Measurements from ENCODE around the gene HOXD3. TPM values are rescaled to one million over a fixed set of nuclear protein-coding genes. Genes with fewer than 3 reads are reported as not detected.

Gene HOXD3
- total RNA-seq, 2 experiments from 2014 or later = not detected

GRCh38 chr2:176147210-176147799 is 9.8 kb upstream of the HOXD3 start:
- DNase-seq (no peak), ATAC-seq (ENCODE audit: poor library complexity) (no peak)
- ChIA-PET POLR2A (no interaction called here), CTCF (no interaction called here)
- Histone ChIP-seq H3K4me1 (ENCODE audit: insufficient read depth, low read length) (peaks cover 11% of the 10 kb centered on the region), H3K27me3 (ENCODE audit: control insufficient read depth in 1 of 2, insufficient read depth in 2 of 2, low read length in 2 of 2) (peaks cover 87 to 97% of the 10 kb centered on the region in 2 experiments), H3K4me3 (ENCODE audit: low read length) (no peak overlapping the region), H3K36me3 (ENCODE audit: insufficient read depth, low read length) (no peaks in the 10 kb centered on the region), H3K9me3 (ENCODE audit: control insufficient read depth in 1 of 2, insufficient read depth in 1 of 2, low read length in 2 of 2) (peaks cover 0 to 43% of the 10 kb centered on the region in 2 experiments), H3K27ac (ENCODE audit: low read depth in 1 of 2, low read length in 2 of 2) (no peak overlapping the region)
- H3K27me3 Mint-ChIP-seq = peaks cover 94% of the 10 kb centered on the region
- H3K9me3 Mint-ChIP-seq = no peaks in the 10 kb centered on the region
- no peak overlapping the region for H3K4me3 Mint-ChIP-seq
- intact Hi-C loops (cut with DNase I, micrococcal nuclease) = no loop called here
- H3K27ac Mint-ChIP-seq = no peak overlapping the region
- H3K36me3 Mint-ChIP-seq (ENCODE audit: low read depth) = no peaks in the 10 kb centered on the region
- H3K4me1 Mint-ChIP-seq (ENCODE audit: low read depth) = no peaks in the 10 kb centered on the region
- TF ChIP-seq CTCF (IDR thresholded peaks at IDR 0.05) = no peak

GRCh38 chr2:176147800-176148496 is 9.2 kb upstream of the HOXD3 start:
- Histone ChIP-seq H3K27ac (ENCODE audit: low read depth in 1 of 2, low read length in 2 of 2) (no peak overlapping the region), H3K4me3 (ENCODE audit: low read length) (no peak overlapping the region), H3K36me3 (ENCODE audit: insufficient read depth, low read length) (no peaks in the 10 kb centered on the region), H3K9me3 (ENCODE audit: control insufficient read depth in 1 of 2, insufficient read depth in 1 of 2, low read length in 2 of 2) (peaks cover 0 to 47% of the 10 kb centered on the region in 2 experiments), H3K27me3 (ENCODE audit: control insufficient read depth in 1 of 2, insufficient read depth in 2 of 2, low read length in 2 of 2) (peaks cover 84 to 96% of the 10 kb centered on the region in 2 experiments), H3K4me1 (ENCODE audit: insufficient read depth, low read length) (peaks cover 11% of the 10 kb centered on the region)
- Mint-ChIP-seq H3K36me3 (ENCODE audit: low read depth) (no peaks in the 10 kb centered on the region), H3K4me1 (ENCODE audit: low read depth) (no peaks in the 10 kb centered on the region), H3K9me3 (no peaks in the 10 kb centered on the region), H3K4me3 (no peak overlapping the region), H3K27me3 (peaks cover 94% of the 10 kb centered on the region), H3K27ac (no peak overlapping the region)
- ChIA-PET CTCF (no interaction called here), POLR2A (no interaction called here)
- intact Hi-C loops (cut with DNase I, micrococcal nuclease) = no loop called here
- no peak for TF ChIP-seq CTCF (IDR thresholded peaks at IDR 0.05)
- no peak for ATAC-seq (ENCODE audit: poor library complexity)
- DNase-seq = no peak

- Histone ChIP-seq H3K36me3 (ENCODE audit: insufficient read depth, low read length) (no peaks in the 10 kb centered on the region), H3K4me1 (ENCODE audit: insufficient read depth, low read length) (peaks cover 11% of the 10 kb centered on the region), H3K27me3 (ENCODE audit: control insufficient read depth in 1 of 2, insufficient read depth in 2 of 2, low read length in 2 of 2) (peaks cover 82 to 96% of the 10 kb centered on the region in 2 experiments), H3K27ac (ENCODE audit: low read depth in 1 of 2, low read length in 2 of 2) (no peak overlapping the region), H3K9me3 (ENCODE audit: control insufficient read depth in 1 of 2, insufficient read depth in 1 of 2, low read length in 2 of 2) (peaks cover 0 to 47% of the 10 kb centered on the region in 2 experiments), H3K4me3 (ENCODE audit: low read length) (no peak overlapping the region)
- intact Hi-C loops (cut with DNase I, micrococcal nuclease) = no loop called here
- no peak for DNase-seq
- no peaks in the 10 kb centered on the region for H3K4me1 Mint-ChIP-seq (ENCODE audit: low read depth)
- CTCF ChIA-PET = no interaction called here
- no peaks in the 10 kb centered on the region for H3K9me3 Mint-ChIP-seq
- ATAC-seq (ENCODE audit: poor library complexity) = no peak
- peaks cover 94% of the 10 kb centered on the region for H3K27me3 Mint-ChIP-seq
- H3K27ac Mint-ChIP-seq = no peak overlapping the region
- POLR2A ChIA-PET = no interaction called here
- no peak overlapping the region for H3K4me3 Mint-ChIP-seq
- TF ChIP-seq CTCF (IDR thresholded peaks at IDR 0.05) = no peak
- H3K36me3 Mint-ChIP-seq (ENCODE audit: low read depth) = no peaks in the 10 kb centered on the region
Observed at GRCh38 chr2:176148751-176149421, 8.2 kb upstream of the HOXD3 start.

Measured in CD4-positive, alpha-beta T cell (primary cell).